ENCODE results near the gene RHBDF1. TPM values are rescaled to one million over a fixed set of nuclear protein-coding genes. Genes with fewer than 3 reads are reported as not detected.
A peak's percentile ranks its signal among the peaks of the same experiment; 100 is the strongest.

Gene RHBDF1
- total RNA-seq, 4 donors from 2014 or later: 92.7 to 157 (median 137) TPM

GRCh38 chr16:83781-84615, 11.6 kb upstream of the RHBDF1 start:
- Histone ChIP-seq H3K9me3 (no peaks in the 10 kb centered on the region), H3K27ac (peak overlapping the region; percentile 14 to 85 (median 74)), H3K27me3 (no peaks in the 10 kb centered on the region), H3K4me3 (no peak overlapping the region), H3K4me1 (peaks cover 0 to 64% (median 34%) of the 10 kb centered on the region in 4 donors), H3K36me3 (peaks cover 0 to 78% (median 14%) of the 10 kb centered on the region in 3 donors)
- 44 to 51% methylated on average over 21 of the region's 21 CpGs for WGBS, 2 donors
- TF ChIP-seq POLR2A (IDR thresholded peaks at IDR 0.05) (no peak), CTCF (IDR thresholded peaks at IDR 0.05) (no peak), EP300 (IDR thresholded peaks at IDR 0.05) (no peak)
- no peak for DNase-seq (ENCODE audit: low spot score in 2 of 2)

- 91 to 93% methylated on average over 29 to 31 of the region's 31 CpGs for WGBS, 2 donors
- no peak for TF ChIP-seq EP300 (IDR thresholded peaks at IDR 0.05)
- TF ChIP-seq CTCF (IDR thresholded peaks at IDR 0.05): no peak
- TF ChIP-seq POLR2A (IDR thresholded peaks at IDR 0.05): no peak
- peak overlapping the region in 3 of 4 donors; percentile 43 to 85 (median 65) for H3K27ac ChIP-seq
- no peaks in the 10 kb centered on the region for H3K27me3 ChIP-seq
- H3K4me3 ChIP-seq: no peak overlapping the region
- peaks cover 0 to 70% (median 39%) of the 10 kb centered on the region in 4 donors for H3K4me1 ChIP-seq
- peaks cover 0 to 70% (median 8%) of the 10 kb centered on the region in 3 donors for H3K36me3 ChIP-seq
- no peaks in the 10 kb centered on the region for H3K9me3 ChIP-seq
- DNase-seq (ENCODE audit: low spot score in 2 of 2): no peak
Observed at GRCh38 chr16:83060-83603, 10.7 kb upstream of the RHBDF1 start.

- TF ChIP-seq CTCF (IDR thresholded peaks at IDR 0.05): no peak
- no peak for TF ChIP-seq POLR2A (IDR thresholded peaks at IDR 0.05)
- TF ChIP-seq EP300 (IDR thresholded peaks at IDR 0.05): no peak
- H3K36me3 ChIP-seq: peaks cover 0 to 38% (median 0%) of the 10 kb centered on the region in 3 donors
- peak overlapping the region in 1 of 4 donors; percentile 87 for H3K4me3 ChIP-seq
- H3K9me3 ChIP-seq: no peaks in the 10 kb centered on the region
- DNase-seq (ENCODE audit: low spot score in 2 of 2): no peak
- 64 to 69% methylated on average over 24 to 28 of the region's 32 CpGs for WGBS, 2 donors
- peak overlapping the region; percentile 91 to 99 (median 92) for H3K27ac ChIP-seq
- no peaks in the 10 kb centered on the region for H3K27me3 ChIP-seq
- peaks cover 0 to 80% (median 54%) of the 10 kb centered on the region in 4 donors for H3K4me1 ChIP-seq
Observed at GRCh38 chr16:79151-80054, 7.0 kb upstream of the RHBDF1 start.

- TF ChIP-seq CTCF (IDR thresholded peaks at IDR 0.05) (no peak), EP300 (IDR thresholded peaks at IDR 0.05) (no peak), POLR2A (IDR thresholded peaks at IDR 0.05) (no peak)
- DNase-seq (ENCODE audit: low spot score in 2 of 2): no peak
- no peaks in the 10 kb centered on the region for H3K27me3 ChIP-seq
- H3K9me3 ChIP-seq: no peaks in the 10 kb centered on the region
- H3K27ac ChIP-seq: peak overlapping the region; percentile 91 to 99 (median 92)
- H3K36me3 ChIP-seq: peaks cover 0 to 30% (median 0%) of the 10 kb centered on the region in 3 donors
- H3K4me3 ChIP-seq: peak overlapping the region; percentile 55 to 87 (median 71)
- WGBS, 2 donors: 4 to 16% methylated on average over 8 to 36 of the region's 36 CpGs
- peaks cover 0 to 80% (median 54%) of the 10 kb centered on the region in 4 donors for H3K4me1 ChIP-seq
Observed at GRCh38 chr16:78444-79150, 6.2 kb upstream of the RHBDF1 start.
